NT2/D1 (cell line): ENCODE measurements around the gene LATS1.
"Not testable (repeated sequence)": the region's sequence is repeated elsewhere in the genome, so short reads cannot be mapped to it uniquely, and the experiment has no call there.

Experiments used
- DNase-seq: peaks from one replicate; pipeline ENCODE4 v3.0.0-alpha.2; 2011; ENCODE audit warnings: low read depth, low spot score
- H3K27me3 ChIP-seq: 2 replicates; pipeline ENCODE4 v1.6.0; 2011; ENCODE audit warnings: mild to moderate bottlenecking; ENCODE audit not compliant: insufficient read length, insufficient read depth
- H3K36me3 ChIP-seq: 2 replicates; pipeline ENCODE4 v1.6.1; 2011; ENCODE audit warnings: mild to moderate bottlenecking, low read length, mixed read lengths; ENCODE audit not compliant: insufficient read depth, insufficient read length
- H3K4me1 ChIP-seq: 2 replicates; pipeline ENCODE4 v1.5.1; 2011; ENCODE audit not compliant: insufficient read depth, insufficient read length
- H3K4me3 ChIP-seq: 2 replicates; pipeline ENCODE4 v1.5.1; 2011; ENCODE audit warnings: low read depth; ENCODE audit not compliant: insufficient read length
- H3K9ac ChIP-seq: 2 replicates; pipeline ENCODE4 v1.6.0; 2011; ENCODE audit warnings: low read depth; ENCODE audit not compliant: insufficient read length
- H3K9me3 ChIP-seq: 2 replicates; pipeline ENCODE4 v1.5.1; 2011; ENCODE audit warnings: mild to moderate bottlenecking, low read length; ENCODE audit not compliant: insufficient read depth
- SUZ12 ChIP-seq: IDR thresholded peaks from 2 replicates; pipeline ENCODE4 v1.6.1; 2011; ENCODE audit not compliant: insufficient read length, insufficient read depth; ENCODE audit errors: extremely low read depth
- YY1 ChIP-seq: IDR thresholded peaks from 2 replicates; pipeline ENCODE4 v1.6.1; 2011; ENCODE audit not compliant: insufficient read length, insufficient read depth
- ZNF274 ChIP-seq: IDR thresholded peaks from 2 replicates; pipeline ENCODE4 v1.6.1; 2011; ENCODE audit warnings: mild to moderate bottlenecking, low read depth, low read length

Gene LATS1

DNA sequence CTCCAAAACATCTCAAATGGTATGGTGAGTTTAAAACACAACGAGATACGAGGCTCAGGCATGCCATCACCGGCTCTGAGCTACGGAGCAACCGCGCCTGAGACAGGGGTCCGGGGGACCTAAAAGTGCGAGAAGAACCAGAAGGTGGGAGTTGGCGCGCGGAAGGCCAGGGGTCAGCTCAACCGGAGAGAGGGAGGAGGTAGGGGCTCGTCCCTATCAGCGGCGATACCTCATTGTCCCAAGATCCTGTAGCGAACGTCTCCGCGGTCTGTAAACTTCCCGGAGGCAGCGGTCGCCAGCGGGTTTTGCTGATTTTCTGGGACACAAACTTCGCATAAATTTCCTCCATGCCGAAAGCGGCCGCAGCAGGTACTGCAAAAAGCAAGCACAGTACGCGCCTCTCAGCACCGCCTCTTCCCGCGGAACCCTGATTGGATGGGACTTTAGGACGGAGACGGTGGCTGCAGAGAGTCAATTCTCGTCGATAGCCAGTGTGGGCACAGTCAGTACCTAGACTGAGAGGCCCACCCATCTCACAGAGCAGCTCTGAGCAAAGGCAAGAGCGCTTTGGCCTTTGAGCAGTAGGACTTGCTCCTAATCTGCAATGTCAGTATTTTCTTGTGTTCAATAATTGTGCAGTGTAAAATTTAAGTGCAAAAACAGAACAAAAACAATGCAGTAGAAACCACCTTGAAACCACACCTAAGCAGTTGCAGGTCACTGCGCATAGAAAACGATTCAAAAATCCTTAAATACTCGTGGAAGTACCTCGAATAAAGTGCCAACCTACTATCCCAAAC is 28.4 kb upstream of the LATS1 start, which contains the start of gene NUP43:
Gene NUP43, minus strand, starts transcription at position 383 of the 800 bp plus-strand sequence. Its CDS starts 34 bp downstream, at position 349.
- Histone ChIP-seq H3K9me3 (no peaks in the 10 kb centered on the region), H3K4me1 (no peaks in the 10 kb centered on the region), H3K36me3 (peaks cover 27% of the 10 kb centered on the region), H3K27me3 (no peaks in the 10 kb centered on the region), H3K4me3 (peak within 1 kb of the TSS; percentile 78), H3K9ac (peak within 1 kb of the TSS; percentile 86)
- TF ChIP-seq YY1 (no peak), SUZ12 (no peak), ZNF274 (no peak)
- peak; percentile 92 for DNase-seq

DNA sequence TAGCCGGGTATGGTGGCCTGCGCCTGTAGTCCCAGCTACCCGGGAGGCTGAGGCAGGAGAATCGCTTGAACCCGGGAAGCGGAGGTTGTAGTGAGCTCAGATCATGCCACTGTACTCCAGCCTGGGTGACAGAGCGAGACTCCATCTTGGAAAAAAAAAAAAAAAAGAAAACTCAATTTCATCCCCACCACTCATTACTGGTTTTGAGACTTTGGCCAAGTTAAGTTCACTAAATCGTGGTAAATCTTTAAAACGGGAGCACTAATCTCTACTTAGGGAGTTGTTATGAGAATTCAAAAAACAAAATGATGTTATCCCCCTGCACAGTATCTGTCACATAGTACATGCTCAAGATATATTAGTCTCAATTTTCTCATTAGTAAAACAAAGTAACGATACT is 27.4 kb upstream of the LATS1 start:
- peak overlapping the region; percentile 86 for H3K9ac ChIP-seq
- DNase-seq: not testable (repeated sequence)

DNA sequence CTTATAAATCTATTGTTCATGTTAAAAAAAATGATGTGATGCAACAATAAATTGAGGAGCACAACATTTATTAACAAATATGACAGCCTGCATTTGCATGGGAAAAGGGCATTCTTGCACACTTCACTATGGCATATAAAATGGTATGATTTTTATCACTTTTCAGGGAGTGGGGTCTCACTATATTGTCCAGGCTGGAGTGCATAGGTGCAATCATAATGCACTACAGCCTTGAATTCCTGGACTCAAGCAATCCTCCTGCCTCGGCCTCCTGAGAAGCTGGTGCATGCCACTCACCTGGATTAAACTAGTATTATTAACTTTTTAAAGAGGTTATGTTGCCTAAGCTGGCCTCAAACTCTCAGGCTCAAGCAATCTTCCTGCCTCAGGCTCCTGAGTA is 17.0 kb upstream of the LATS1 start:
- no peaks in the 10 kb centered on the region for H3K9me3 ChIP-seq
- no peaks in the 10 kb centered on the region for H3K27me3 ChIP-seq
- peaks cover 65% of the 10 kb centered on the region for H3K36me3 ChIP-seq
- no peaks in the 10 kb centered on the region for H3K4me1 ChIP-seq
- no peak overlapping the region for H3K9ac ChIP-seq
- no peak overlapping the region for H3K4me3 ChIP-seq
- TF ChIP-seq ZNF274 (no peak), SUZ12 (no peak), YY1 (no peak)
- DNase-seq: no peak

More for the DNA sequence above, 27.4 kb upstream of the LATS1 start:
- H3K27me3 ChIP-seq, H3K4me1 ChIP-seq, H3K9me3 ChIP-seq: not testable (repeated sequence)
- H3K36me3 ChIP-seq: peaks cover 36% of the 10 kb centered on the region
- H3K4me3 ChIP-seq: peak overlapping the region; percentile 78

DNA sequence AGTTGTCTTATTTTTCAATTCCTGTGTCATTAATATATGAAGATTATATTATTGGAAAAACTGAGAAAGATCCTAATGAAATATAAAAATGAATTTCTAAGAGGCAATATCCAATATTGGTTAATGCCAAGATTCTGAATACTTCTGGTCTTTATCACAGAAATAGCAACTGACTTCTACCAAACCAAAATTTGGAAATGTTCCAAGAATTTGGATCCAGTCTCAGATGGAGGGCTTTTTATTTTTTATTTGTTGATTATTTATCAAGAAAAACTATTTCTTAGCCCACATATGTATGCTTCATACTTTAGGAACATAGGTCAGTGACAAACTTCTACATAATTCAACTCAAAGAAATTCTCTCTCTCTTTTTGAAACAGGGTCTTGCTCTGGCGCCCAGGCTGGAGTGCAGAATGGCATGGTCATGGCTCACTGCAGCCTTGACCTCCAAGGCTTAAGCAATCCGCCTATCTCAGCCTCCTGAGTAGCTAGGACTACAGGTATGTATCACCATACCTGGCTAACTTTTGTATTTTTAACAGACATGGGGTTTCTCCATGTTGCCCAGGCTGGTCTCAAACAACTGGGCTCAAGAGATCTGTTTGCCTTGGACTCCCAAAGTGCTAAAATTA is 15.3 kb upstream of the LATS1 start:
- Histone ChIP-seq H3K9me3 (no peaks in the 10 kb centered on the region), H3K4me3 (no peak overlapping the region), H3K36me3 (peaks cover 65% of the 10 kb centered on the region), H3K4me1 (no peaks in the 10 kb centered on the region), H3K9ac (no peak overlapping the region), H3K27me3 (no peaks in the 10 kb centered on the region)
- no peak for DNase-seq
- TF ChIP-seq SUZ12: no peak
- TF ChIP-seq ZNF274: no peak

- DNase-seq: no peak
- Histone ChIP-seq H3K27me3 (no peaks in the 10 kb centered on the region), H3K4me1 (no peaks in the 10 kb centered on the region), H3K36me3 (peaks cover 56% of the 10 kb centered on the region), H3K9me3 (no peaks in the 10 kb centered on the region), H3K9ac (no peak overlapping the region), H3K4me3 (no peak overlapping the region)
- TF ChIP-seq SUZ12: no peak
- TF ChIP-seq YY1: no peak
- no peak for TF ChIP-seq ZNF274
Measured at GRCh38 chr6:149729824-149730223, 11.9 kb upstream of the LATS1 start.

- no peaks in the 10 kb centered on the region for H3K4me1 ChIP-seq
- no peak overlapping the region for H3K4me3 ChIP-seq
- H3K36me3 ChIP-seq: peaks cover 58% of the 10 kb centered on the region
- DNase-seq: no peak
- no peak overlapping the region for H3K9ac ChIP-seq
- no peaks in the 10 kb centered on the region for H3K27me3 ChIP-seq
- H3K9me3 ChIP-seq: no peaks in the 10 kb centered on the region
- TF ChIP-seq SUZ12 (no peak), ZNF274 (no peak), YY1 (no peak)
Measured at GRCh38 chr6:149728499-149729234, 10.8 kb upstream of the LATS1 start.
